Trophoblast cell (in vitro differentiated cells and primary cell): ENCODE measurements around the gene EFNA4.

Experiments used
- DNase-seq, 2 donors: peaks; one replicate each; pipeline ENCODE4 v3.0.0-alpha.2; 2016
- H2AFZ ChIP-seq: 2 replicates; pipeline ENCODE4 v1.6.1; 2013; ENCODE audit warnings: low read length, moderate library complexity, mild to moderate bottlenecking; ENCODE audit not compliant: insufficient read depth, poor library complexity
- H2AK5ac ChIP-seq: 2 replicates; pipeline ENCODE4 v1.6.1; 2013; ENCODE audit warnings: mild to moderate bottlenecking, low read length
- H2BK120ac ChIP-seq: 2 replicates; pipeline ENCODE4 v1.6.1; 2013; ENCODE audit warnings: low read length, mild to moderate bottlenecking, moderate library complexity; ENCODE audit not compliant: insufficient read depth, poor library complexity
- H2BK12ac ChIP-seq: 2 replicates; pipeline ENCODE4 v1.6.1; 2013; ENCODE audit warnings: mild to moderate bottlenecking, low read length, moderate library complexity
- H2BK5ac ChIP-seq: 2 replicates; pipeline ENCODE4 v1.6.1; 2013; ENCODE audit warnings: low read length, low read depth, moderate library complexity, mild to moderate bottlenecking; ENCODE audit not compliant: poor library complexity
- H3K14ac ChIP-seq: 2 replicates; pipeline ENCODE4 v1.6.1; 2013; ENCODE audit warnings: mild to moderate bottlenecking, low read length
- H3K18ac ChIP-seq: 2 replicates; pipeline ENCODE4 v1.6.1; 2013; ENCODE audit warnings: mild to moderate bottlenecking, low read length
- H3K23ac ChIP-seq: 2 replicates; pipeline ENCODE4 v1.6.1; 2013; ENCODE audit warnings: low read length
- H3K27ac ChIP-seq: 2 replicates; pipeline ENCODE4 v1.5.1; 2013; ENCODE audit warnings: low read depth, mild to moderate bottlenecking, inconsistent platforms, low read length, moderate library complexity
- H3K27me3 ChIP-seq: 2 replicates; pipeline ENCODE4 v1.6.1; 2013; ENCODE audit warnings: inconsistent platforms, mild to moderate bottlenecking, low read length, moderate library complexity; ENCODE audit not compliant: insufficient read depth
- H3K36me3 ChIP-seq, 2 experiments: 1 replicate in 1 of 2; 2 replicates in 1 of 2; pipeline ENCODE4 v1.6.1; 2013; ENCODE audit warnings: low read length in 2 of 2, mild to moderate bottlenecking in 2 of 2, moderate library complexity in 1 of 2; ENCODE audit not compliant: insufficient read depth in 2 of 2, control insufficient read depth in 1 of 2
- H3K4ac ChIP-seq: 2 replicates; pipeline ENCODE4 v1.6.1; 2013; ENCODE audit warnings: low read depth, mild to moderate bottlenecking, low read length, moderate library complexity
- H3K4me1 ChIP-seq, 2 experiments: 1 replicate in 1 of 2; 2 replicates in 1 of 2; pipeline ENCODE4 v1.6.1; 2013; ENCODE audit warnings: low read length in 2 of 2, mild to moderate bottlenecking in 2 of 2, moderate library complexity in 1 of 2; ENCODE audit not compliant: insufficient read depth in 2 of 2, control insufficient read depth in 1 of 2
- H3K4me2 ChIP-seq: 2 replicates; pipeline ENCODE4 v1.6.1; 2013; ENCODE audit warnings: inconsistent platforms, mild to moderate bottlenecking, low read length, moderate library complexity
- H3K4me3 ChIP-seq: 2 replicates; pipeline ENCODE4 v1.5.1; 2013; ENCODE audit warnings: mild to moderate bottlenecking, low read depth, low read length, inconsistent platforms
- H3K79me1 ChIP-seq: one replicate; pipeline ENCODE4 v1.6.1; 2013; ENCODE audit warnings: low read length
- H3K79me2 ChIP-seq: 2 replicates; pipeline ENCODE4 v1.6.1; 2013; ENCODE audit warnings: low read length, mild to moderate bottlenecking; ENCODE audit not compliant: control insufficient read depth, insufficient read depth, poor library complexity
- H3K9ac ChIP-seq: 2 replicates; pipeline ENCODE4 v1.6.1; 2013; ENCODE audit warnings: mild to moderate bottlenecking, low read length
- H3K9me3 ChIP-seq: 2 replicates; pipeline ENCODE4 v1.6.1; 2013; ENCODE audit warnings: low read depth, mild to moderate bottlenecking, control low read depth, inconsistent platforms, low read length; ENCODE audit not compliant: insufficient read depth
- H4K12ac ChIP-seq: 2 replicates; pipeline ENCODE4 v1.6.1; 2013; ENCODE audit warnings: low read depth, mild to moderate bottlenecking, low read length, moderate library complexity
- H4K8ac ChIP-seq: 2 replicates; pipeline ENCODE4 v1.6.1; 2013; ENCODE audit warnings: low read depth, mild to moderate bottlenecking, low read length, moderate library complexity
- H4K91ac ChIP-seq: one replicate; pipeline ENCODE4 v1.6.1; 2013; ENCODE audit warnings: low read depth, mild to moderate bottlenecking, low read length, moderate library complexity
- WGBS: extraction: QIAGEN DNeasy Blood & Tissue Kit; methylation state at CpG from one replicate; pipeline ENCODE4 v1.1.7; 2013; ENCODE audit warnings: missing lambda C conversion rate; ENCODE audit not compliant: insufficient read length, insufficient coverage; ENCODE audit errors: extremely low coverage; 5-methylcytosine and 5-hydroxymethylcytosine counted together

The EFNA4 gene

DNA sequence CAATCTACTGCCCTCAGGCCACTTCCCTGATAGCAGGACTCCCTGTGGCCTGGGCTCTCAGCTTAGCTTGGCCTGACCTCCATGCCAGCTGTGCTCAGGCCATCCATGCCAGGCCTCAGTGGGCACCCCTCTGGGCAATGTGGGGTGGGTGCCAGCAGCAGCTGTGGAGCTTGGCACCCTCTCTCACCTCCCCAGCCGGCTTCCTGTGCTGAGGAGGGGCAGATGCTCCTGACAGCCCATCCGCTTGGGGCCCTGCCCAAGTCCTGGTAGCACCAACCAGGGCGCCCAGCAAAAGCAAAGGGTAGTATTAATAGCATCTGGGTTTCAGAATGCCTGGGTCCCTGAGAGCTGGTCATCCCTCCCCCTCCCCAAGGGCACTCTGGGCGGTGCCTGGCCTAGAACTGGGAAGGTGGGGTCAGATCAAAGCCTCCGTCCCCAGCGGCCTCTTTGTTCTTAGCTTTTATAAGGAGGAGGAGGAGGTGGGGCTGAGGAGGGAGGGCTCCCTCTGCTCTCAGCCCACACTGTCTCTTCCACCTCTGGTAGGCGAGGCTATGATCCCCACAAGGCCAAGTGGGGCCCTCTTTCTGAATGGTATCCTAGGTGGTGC lies 6.1 kb downstream of the EFNA4 start:
- Histone ChIP-seq H2BK12ac (no peak overlapping the region), H2BK5ac (no peak overlapping the region), H3K14ac (no peak overlapping the region), H3K36me3 (peaks cover 23 to 25% of the 10 kb centered on the region in 2 experiments), H3K18ac (no peak overlapping the region), H3K27ac (no peak overlapping the region), H3K9ac (no peak overlapping the region), H4K8ac (no peak overlapping the region), H3K4me3 (no peak overlapping the region), H3K4ac (no peak overlapping the region), H3K27me3 (peaks cover 21% of the 10 kb centered on the region), H4K91ac (no peak overlapping the region), H3K79me1 (no peaks in the 10 kb centered on the region), H2BK120ac (no peak overlapping the region), H3K9me3 (peaks cover 5% of the 10 kb centered on the region), H3K4me2 (no peak overlapping the region), H3K23ac (no peak overlapping the region), H2AFZ (no peak overlapping the region), H4K12ac (no peak overlapping the region), H2AK5ac (no peak overlapping the region), H3K79me2 (no peaks in the 10 kb centered on the region), H3K4me1 (peaks cover 4 to 10% of the 10 kb centered on the region in 2 experiments)
- no peak for DNase-seq
- WGBS = no CpG with 5 or more reads among the region's 7 CpGs

DNA sequence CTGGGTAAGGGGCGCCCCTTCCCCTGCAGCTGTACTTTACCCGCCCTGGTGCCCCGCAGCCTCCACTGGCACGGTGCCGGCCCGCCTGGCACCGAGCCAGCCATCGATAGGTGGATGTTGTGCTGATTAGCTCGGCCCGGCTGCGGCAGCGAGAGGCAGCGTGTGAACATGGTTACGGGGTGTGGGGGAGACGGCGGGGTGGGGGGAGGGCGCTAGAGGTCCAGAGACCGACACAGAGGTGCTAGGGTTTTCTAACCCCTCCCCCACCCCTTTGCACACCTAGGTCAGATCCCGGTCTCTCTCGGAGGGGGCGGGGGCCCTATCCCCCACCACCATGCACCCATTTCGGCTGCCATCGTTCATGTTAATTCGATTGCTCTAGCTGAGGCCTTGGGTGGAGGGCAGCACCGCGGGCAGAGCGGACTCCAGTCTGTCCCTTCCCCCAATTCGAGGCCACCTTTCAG lies 6.7 kb downstream of the EFNA4 start:
- no peak for DNase-seq
- Histone ChIP-seq H2AK5ac (no peak overlapping the region), H3K4me1 (peaks cover 4 to 10% of the 10 kb centered on the region in 2 experiments), H3K27me3 (peaks cover 21% of the 10 kb centered on the region), H3K23ac (no peak overlapping the region), H3K4me3 (peak overlapping the region; percentile 14), H3K79me1 (no peaks in the 10 kb centered on the region), H4K12ac (no peak overlapping the region), H3K14ac (no peak overlapping the region), H3K18ac (no peak overlapping the region), H3K4me2 (peak overlapping the region; percentile 67), H3K36me3 (peaks cover 23 to 25% of the 10 kb centered on the region in 2 experiments), H3K4ac (no peak overlapping the region), H3K79me2 (no peaks in the 10 kb centered on the region), H2BK120ac (no peak overlapping the region), H4K91ac (no peak overlapping the region), H4K8ac (no peak overlapping the region), H3K27ac (no peak overlapping the region), H2AFZ (no peak overlapping the region), H3K9me3 (peaks cover 5% of the 10 kb centered on the region), H3K9ac (peak overlapping the region; percentile 49), H2BK5ac (no peak overlapping the region), H2BK12ac (no peak overlapping the region)
- no CpG with 5 or more reads among the region's 28 CpGs for WGBS

- Histone ChIP-seq H2BK5ac (no peak overlapping the region), H3K4me1 (peaks cover 4 to 10% of the 10 kb centered on the region in 2 experiments), H3K79me1 (no peaks in the 10 kb centered on the region), H3K4ac (no peak overlapping the region), H3K79me2 (no peaks in the 10 kb centered on the region), H3K18ac (no peak overlapping the region), H3K4me3 (peak overlapping the region; percentile 14), H3K36me3 (peaks cover 23 to 25% of the 10 kb centered on the region in 2 experiments), H3K27ac (no peak overlapping the region), H2AK5ac (no peak overlapping the region), H2BK120ac (no peak overlapping the region), H2AFZ (no peak overlapping the region), H4K8ac (no peak overlapping the region), H3K23ac (no peak overlapping the region), H3K9ac (no peak overlapping the region), H4K12ac (no peak overlapping the region), H3K4me2 (peak overlapping the region; percentile 67), H3K9me3 (peaks cover 5% of the 10 kb centered on the region), H3K14ac (no peak overlapping the region), H4K91ac (no peak overlapping the region), H2BK12ac (no peak overlapping the region), H3K27me3 (peaks cover 21% of the 10 kb centered on the region)
- peak; percentile 66 to 70 for DNase-seq
- WGBS = no CpG with 5 or more reads among the region's 61 CpGs
These were observed 7.4 kb downstream of the EFNA4 start for GRCh38 chr1:155070721-155071569.

GRCh38 chr1:155071701-155072100 lies 8.2 kb downstream of the EFNA4 start:
- Histone ChIP-seq H3K27ac (no peak overlapping the region), H4K91ac (no peak overlapping the region), H3K14ac (no peak overlapping the region), H3K36me3 (peaks cover 20% of the 10 kb centered on the region in 2 experiments), H3K4me1 (peaks cover 4 to 10% of the 10 kb centered on the region in 2 experiments), H3K23ac (no peak overlapping the region), H2BK120ac (no peak overlapping the region), H3K9me3 (peaks cover 5% of the 10 kb centered on the region), H3K79me1 (no peaks in the 10 kb centered on the region), H3K9ac (no peak overlapping the region), H4K8ac (no peak overlapping the region), H3K27me3 (peaks cover 21% of the 10 kb centered on the region), H2AFZ (no peak overlapping the region), H4K12ac (no peak overlapping the region), H3K79me2 (no peaks in the 10 kb centered on the region), H2AK5ac (no peak overlapping the region), H2BK12ac (no peak overlapping the region), H2BK5ac (no peak overlapping the region), H3K4ac (no peak overlapping the region), H3K18ac (no peak overlapping the region), H3K4me2 (no peak overlapping the region), H3K4me3 (no peak overlapping the region)
- no peak for DNase-seq
- no CpG with 5 or more reads among the region's 14 CpGs for WGBS
